SU-DHL-6 (cell line): ENCODE results near the gene SRGAP3.

ENCODE experiments used
- EZH2phosphoT487 ChIP-seq: fragments of 200-600 bp; sonication (generic), shearing (Covaris generic); conservative IDR thresholded peaks from 2 replicates; pipeline ENCODE4 v1.6.1; 2018; ENCODE audit warnings: mild to moderate bottlenecking, antibody characterized with exemption, low read length, moderate library complexity, mixed read lengths
- TF ChIP-seq, protein P1 (sequence below): fragments of 200-600 bp; sonication (generic); IDR thresholded peaks from one replicate; pipeline ENCODE4 v1.5.1; 2017; ENCODE audit warnings: antibody characterized with exemption, mild to moderate bottlenecking, low read length, moderate library complexity; ENCODE audit not compliant: insufficient read depth, poor library complexity, severe bottlenecking

GRCh38 chr3:9121366-9122001, 128.0 kb downstream of the SRGAP3 start:
- TF ChIP-seq, protein P1, sequence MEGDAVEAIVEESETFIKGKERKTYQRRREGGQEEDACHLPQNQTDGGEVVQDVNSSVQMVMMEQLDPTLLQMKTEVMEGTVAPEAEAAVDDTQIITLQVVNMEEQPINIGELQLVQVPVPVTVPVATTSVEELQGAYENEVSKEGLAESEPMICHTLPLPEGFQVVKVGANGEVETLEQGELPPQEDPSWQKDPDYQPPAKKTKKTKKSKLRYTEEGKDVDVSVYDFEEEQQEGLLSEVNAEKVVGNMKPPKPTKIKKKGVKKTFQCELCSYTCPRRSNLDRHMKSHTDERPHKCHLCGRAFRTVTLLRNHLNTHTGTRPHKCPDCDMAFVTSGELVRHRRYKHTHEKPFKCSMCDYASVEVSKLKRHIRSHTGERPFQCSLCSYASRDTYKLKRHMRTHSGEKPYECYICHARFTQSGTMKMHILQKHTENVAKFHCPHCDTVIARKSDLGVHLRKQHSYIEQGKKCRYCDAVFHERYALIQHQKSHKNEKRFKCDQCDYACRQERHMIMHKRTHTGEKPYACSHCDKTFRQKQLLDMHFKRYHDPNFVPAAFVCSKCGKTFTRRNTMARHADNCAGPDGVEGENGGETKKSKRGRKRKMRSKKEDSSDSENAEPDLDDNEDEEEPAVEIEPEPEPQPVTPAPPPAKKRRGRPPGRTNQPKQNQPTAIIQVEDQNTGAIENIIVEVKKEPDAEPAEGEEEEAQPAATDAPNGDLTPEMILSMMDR: no peak
- TF ChIP-seq EZH2phosphoT487: no peak
